CD1c-positive myeloid dendritic cell (primary cell): ENCODE results near the gene HBE1.
"Not testable (repeated sequence)": the region's sequence is repeated elsewhere in the genome, so short reads cannot be mapped to it uniquely, and the experiment has no call there.

Experiments used
- DNase-seq: peaks from one replicate; pipeline ENCODE4 v3.0.0-alpha.2; 2016; ENCODE audit errors: extremely low spot score

The HBE1 gene

GRCh38 chr11:5253440-5253839 is 16.3 kb downstream of the HBE1 start:
- not testable (repeated sequence) for DNase-seq

DNA sequence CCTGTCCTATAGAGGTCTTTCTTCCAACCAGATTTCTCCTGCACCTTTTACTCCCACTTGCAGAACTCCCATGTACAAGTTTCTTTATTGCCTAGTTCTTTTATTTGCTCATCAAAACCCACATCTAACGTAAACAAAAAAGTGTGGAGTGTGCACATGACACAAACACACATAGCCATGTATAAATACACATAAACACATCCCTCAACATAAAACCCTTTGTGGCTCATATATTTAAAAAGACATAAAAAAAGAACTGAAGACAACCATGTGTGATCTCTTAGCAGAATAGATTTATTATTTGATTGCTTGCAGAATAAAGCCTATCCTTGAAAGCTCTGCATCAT is 16.9 kb downstream of the HBE1 start:
- no peak for DNase-seq

GRCh38 chr11:5252192-5252918 is 17.4 kb downstream of the HBE1 start:
- DNase-seq: no peak

- DNase-seq: no peak
Observed at GRCh38 chr11:5251746-5252145, 18.0 kb downstream of the HBE1 start.

DNA sequence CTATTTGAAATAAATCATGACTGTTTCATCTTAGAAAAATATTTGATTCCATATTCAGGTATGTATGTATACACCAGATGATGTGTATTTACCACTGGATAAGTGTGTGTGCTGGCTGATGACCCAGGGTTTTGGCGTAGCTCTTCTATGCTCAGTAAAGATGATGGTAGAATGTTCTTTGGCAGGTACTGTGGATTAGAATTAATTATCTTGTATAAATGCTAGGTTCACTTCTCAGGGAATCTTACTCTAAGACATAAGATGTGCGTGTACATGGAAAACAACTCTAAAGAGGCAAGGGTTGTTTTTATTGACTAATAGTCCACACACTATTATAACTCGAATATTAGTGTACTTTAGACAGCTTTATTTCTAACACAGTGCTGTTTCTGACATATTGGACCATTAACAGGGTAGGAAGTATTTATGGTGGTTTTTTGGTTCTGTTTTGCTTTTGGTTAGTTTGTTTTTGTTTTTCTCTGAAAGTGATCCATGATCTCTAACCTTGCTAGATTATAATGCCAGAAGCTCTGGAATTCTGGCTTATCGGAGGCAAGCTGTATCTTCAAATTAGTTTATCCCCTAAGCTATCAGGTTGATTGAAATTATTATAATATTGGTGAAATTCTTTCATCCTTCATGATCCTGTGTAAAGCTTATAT is 19.1 kb downstream of the HBE1 start:
- no peak for DNase-seq

DNA sequence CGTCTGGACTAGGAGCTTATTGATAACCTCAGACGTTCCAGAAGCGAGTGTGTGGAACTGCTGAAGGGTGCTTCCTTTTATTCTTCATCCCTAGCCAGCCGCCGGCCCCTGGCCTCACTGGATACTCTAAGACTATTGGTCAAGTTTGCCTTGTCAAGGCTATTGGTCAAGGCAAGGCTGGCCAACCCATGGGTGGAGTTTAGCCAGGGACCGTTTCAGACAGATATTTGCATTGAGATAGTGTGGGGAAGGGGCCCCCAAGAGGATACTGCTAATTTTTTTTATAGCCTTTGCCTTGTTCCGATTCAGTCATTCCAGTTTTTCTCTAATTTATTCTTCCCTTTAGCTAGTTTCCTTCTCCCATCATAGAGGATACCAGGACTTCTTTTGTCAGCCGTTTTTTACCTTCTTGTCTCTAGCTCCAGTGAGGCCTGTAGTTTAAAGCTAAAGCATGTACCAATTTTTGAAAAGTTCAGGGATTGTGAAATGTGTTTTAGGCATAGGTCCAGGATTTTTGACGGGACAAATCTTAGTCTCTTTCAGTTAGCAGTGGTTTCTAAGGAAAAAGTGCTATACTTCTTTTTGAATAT is 19.8 kb downstream of the HBE1 start, which contains the start of gene HBG1:
Gene HBG1, minus strand, starts transcription at position 51 of the 590 bp plus-strand sequence. CDS start 53 bp downstream, outside the sequence.
- not testable (repeated sequence) for DNase-seq

DNA sequence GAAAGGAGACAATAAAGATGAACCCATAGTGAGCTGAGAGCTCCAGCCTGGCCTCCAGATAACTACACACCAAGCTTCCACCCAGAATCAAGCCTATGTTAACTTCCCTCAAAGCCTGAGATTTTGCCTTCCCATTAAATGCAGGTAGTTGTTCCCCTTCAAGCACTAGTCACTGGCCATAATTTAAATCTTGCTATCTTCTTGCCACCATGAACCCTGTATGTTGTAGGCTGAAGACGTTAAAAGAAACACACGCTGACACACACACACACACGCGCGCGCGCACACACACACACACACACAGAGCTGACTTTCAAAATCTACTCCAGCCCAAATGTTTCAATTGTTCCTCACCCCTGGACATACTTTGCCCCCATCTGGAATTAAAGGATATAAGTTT is 21.2 kb downstream of the HBE1 start:
- DNase-seq: not testable (repeated sequence)

GRCh38 chr11:5247472-5248192 is 22.1 kb downstream of the HBE1 start:
- DNase-seq: no peak

- DNase-seq: no peak
Observed at GRCh38 chr11:5246772-5247471, 22.8 kb downstream of the HBE1 start.

GRCh38 chr11:5245155-5245554 is 24.6 kb downstream of the HBE1 start:
- no peak for DNase-seq

GRCh38 chr11:5243816-5244180 is 25.9 kb downstream of the HBE1 start:
- no peak for DNase-seq

DNA sequence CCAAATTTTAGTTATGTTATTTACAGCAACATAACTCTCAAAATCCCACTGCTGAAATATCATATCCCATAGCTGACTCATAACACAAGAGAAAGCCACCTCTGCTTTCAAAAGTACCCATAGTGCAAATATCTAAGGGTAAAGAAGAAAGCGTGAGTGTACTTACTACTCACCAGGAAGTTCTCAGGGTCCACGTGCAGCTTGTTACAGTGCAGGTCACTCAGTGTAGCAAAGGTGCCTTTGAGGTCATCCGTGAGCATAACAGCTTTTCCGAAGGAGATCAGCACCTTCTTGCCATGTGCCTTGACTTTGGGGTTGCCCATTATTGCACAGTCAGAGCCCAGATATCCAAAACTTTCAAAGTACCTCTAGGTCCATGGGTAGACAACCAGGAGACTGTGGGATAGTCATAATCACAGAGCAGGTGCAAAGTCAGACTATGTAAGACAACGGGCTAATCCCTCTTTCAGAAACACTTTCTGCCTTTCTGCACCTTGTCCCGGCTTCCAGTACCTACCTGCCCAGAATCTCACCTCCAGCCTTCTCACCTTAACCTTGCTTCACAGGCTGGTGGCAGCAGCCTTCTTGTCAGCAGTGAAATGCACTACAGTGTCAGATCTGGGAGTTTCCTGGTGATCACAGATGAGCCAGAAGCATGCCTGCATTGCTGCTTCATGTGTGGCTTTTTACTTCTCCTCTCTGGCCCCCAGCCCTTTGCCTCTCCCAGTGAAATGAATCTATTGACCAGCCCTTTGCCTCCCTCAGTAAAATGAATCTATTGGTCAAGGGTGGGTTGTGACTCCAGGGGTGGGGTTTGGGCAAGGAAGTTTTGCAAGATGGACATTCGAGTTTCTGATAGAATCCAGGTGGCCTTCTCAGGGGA is 26.6 kb downstream of the HBE1 start:
- no peak for DNase-seq

DNA sequence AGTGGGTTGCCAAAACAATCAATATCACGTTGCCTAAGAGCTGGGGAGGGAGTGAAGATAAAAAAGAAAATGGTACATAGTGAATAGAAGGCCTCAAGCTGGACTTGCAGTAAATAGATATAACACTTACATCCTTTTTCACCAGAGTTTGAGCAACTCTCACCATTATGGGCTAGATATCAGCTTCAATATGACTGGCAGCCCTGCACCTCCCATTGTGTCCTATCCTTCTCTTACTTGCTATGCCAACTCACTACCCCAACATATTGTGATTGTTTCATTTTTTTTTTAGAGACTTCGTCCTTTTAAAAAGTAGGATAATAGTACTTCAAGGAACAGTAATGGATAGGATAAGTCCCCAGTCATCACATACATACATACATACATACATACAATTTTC is 27.5 kb downstream of the HBE1 start:
- DNase-seq: no peak

DNA sequence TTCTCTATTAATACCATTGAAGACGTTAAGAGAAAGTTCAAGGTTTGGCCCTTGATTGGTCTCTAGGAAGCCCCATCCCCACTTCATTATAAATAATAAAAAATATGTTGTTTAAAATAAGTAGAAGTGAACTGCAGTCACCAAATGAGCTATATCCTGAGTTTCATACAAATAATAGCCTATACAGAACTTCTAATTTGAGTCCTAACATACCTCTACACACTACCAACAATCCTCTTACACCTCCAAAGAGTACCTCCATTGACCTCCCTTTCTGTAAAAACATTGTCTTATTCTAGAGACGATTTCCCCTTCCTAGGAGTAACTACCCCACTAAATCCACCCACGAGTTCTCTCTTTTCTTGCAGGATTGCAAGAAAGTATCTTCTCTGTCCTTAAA is 28.3 kb downstream of the HBE1 start:
- no peak for DNase-seq

DNA sequence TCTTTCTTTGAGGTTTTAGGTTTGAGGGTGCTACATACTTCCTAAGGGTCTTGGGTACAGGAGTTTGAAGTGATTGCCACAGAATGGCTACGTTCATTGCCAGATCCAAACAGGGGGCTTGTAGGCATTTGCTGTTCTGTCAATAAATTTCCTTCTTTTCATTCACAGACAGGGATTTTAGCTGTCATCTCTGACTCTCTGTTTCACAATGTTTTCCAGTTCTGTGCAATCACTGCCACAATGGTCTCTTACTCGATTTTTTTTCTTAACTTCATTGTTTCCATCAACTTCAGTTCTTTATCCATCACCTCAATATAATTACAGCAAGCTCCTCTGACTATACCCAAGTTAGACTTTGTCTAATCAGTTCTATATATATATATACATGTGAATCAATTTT is 29.3 kb downstream of the HBE1 start:
- DNase-seq: no peak

GRCh38 chr11:5240056-5240455 is 29.7 kb downstream of the HBE1 start:
- no peak for DNase-seq

DNA sequence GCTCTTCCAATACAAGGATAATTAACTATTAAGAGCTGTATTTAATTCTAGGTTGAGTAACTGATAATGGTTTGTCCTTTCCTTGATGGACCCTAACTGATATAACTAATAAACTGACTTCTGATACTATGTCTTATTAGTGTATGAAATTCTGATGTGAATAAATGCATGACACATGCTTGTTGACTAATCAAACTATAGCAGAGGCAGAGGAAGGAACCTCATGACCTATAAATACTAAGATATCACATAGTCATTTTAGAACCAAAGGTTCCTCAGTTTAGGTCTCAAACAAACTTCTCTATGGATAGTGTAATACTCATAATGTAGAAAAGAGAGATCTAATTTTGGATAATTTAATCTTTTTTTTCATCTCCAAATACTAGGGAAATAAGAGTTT is 30.7 kb downstream of the HBE1 start:
- DNase-seq: no peak

DNA sequence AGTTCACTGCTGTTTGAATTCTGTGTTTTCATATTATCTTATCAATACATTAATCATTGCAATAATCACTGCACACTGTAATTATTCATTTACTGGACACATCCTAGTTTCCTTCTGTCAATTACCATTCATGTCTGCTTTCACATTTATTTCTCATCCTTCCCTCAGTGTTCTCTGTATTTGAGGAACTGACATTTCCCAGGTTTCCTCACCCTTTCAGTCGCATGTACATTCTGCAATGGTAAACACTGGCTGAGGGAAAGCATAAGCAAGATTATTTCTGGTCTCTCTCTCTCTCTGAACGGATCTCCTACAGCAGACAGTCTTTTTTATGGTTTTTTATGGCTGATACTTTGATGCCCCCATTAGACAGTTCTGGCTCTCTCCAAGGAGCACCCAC is 31.3 kb downstream of the HBE1 start:
- DNase-seq: no peak

GRCh38 chr11:5237420-5237819 is 32.3 kb downstream of the HBE1 start:
- no peak for DNase-seq

- no peak for DNase-seq
Observed at GRCh38 chr11:5235364-5236095, 34.2 kb downstream of the HBE1 start.
